ENCODE measurements around the gene CEBPA.

GRCh38 chr19:33255781-33256180, 46.6 kb downstream of the CEBPA start:
- TF ChIP-seq NBN (IDR thresholded peaks at IDR 0.05) (no peak), RAD21 (IDR thresholded peaks at IDR 0.05; ENCODE audit: insufficient read depth, low read depth, low read length) (no peak), CTCF (IDR thresholded peaks at IDR 0.05 in 2 of 3, conservative IDR thresholded peaks at IDR 0.05 in 1 of 3; ENCODE audit: control insufficient read depth in 2 of 3, extremely low read depth in 1 of 3, insufficient read depth in 1 of 3, low read depth in 3 of 3, low read length in 3 of 3) (no peak), SREBF2 (IDR thresholded peaks at IDR 0.05; ENCODE audit: low read length) (no peak), TARDBP (IDR thresholded peaks at IDR 0.05; ENCODE audit: borderline replicate concordance) (no peak)
- TF ChIP-seq, protein P1, sequence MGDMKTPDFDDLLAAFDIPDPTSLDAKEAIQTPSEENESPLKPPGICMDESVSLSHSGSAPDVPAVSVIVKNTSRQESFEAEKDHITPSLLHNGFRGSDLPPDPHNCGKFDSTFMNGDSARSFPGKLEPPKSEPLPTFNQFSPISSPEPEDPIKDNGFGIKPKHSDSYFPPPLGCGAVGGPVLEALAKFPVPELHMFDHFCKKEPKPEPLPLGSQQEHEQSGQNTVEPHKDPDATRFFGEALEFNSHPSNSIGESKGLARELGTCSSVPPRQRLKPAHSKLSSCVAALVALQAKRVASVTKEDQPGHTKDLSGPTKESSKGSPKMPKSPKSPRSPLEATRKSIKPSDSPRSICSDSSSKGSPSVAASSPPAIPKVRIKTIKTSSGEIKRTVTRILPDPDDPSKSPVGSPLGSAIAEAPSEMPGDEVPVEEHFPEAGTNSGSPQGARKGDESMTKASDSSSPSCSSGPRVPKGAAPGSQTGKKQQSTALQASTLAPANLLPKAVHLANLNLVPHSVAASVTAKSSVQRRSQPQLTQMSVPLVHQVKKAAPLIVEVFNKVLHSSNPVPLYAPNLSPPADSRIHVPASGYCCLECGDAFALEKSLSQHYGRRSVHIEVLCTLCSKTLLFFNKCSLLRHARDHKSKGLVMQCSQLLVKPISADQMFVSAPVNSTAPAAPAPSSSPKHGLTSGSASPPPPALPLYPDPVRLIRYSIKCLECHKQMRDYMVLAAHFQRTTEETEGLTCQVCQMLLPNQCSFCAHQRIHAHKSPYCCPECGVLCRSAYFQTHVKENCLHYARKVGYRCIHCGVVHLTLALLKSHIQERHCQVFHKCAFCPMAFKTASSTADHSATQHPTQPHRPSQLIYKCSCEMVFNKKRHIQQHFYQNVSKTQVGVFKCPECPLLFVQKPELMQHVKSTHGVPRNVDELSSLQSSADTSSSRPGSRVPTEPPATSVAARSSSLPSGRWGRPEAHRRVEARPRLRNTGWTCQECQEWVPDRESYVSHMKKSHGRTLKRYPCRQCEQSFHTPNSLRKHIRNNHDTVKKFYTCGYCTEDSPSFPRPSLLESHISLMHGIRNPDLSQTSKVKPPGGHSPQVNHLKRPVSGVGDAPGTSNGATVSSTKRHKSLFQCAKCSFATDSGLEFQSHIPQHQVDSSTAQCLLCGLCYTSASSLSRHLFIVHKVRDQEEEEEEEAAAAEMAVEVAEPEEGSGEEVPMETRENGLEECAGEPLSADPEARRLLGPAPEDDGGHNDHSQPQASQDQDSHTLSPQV (IDR thresholded peaks at IDR 0.05): no peak
- TF ChIP-seq, protein P2, sequence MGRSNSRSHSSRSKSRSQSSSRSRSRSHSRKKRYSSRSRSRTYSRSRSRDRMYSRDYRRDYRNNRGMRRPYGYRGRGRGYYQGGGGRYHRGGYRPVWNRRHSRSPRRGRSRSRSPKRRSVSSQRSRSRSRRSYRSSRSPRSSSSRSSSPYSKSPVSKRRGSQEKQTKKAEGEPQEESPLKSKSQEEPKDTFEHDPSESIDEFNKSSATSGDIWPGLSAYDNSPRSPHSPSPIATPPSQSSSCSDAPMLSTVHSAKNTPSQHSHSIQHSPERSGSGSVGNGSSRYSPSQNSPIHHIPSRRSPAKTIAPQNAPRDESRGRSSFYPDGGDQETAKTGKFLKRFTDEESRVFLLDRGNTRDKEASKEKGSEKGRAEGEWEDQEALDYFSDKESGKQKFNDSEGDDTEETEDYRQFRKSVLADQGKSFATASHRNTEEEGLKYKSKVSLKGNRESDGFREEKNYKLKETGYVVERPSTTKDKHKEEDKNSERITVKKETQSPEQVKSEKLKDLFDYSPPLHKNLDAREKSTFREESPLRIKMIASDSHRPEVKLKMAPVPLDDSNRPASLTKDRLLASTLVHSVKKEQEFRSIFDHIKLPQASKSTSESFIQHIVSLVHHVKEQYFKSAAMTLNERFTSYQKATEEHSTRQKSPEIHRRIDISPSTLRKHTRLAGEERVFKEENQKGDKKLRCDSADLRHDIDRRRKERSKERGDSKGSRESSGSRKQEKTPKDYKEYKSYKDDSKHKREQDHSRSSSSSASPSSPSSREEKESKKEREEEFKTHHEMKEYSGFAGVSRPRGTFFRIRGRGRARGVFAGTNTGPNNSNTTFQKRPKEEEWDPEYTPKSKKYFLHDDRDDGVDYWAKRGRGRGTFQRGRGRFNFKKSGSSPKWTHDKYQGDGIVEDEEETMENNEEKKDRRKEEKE (IDR thresholded peaks at IDR 0.05): no peak

Data from GM12878 (cell line).